GM19035 (cell line): ENCODE data around the gene PLAAT4.
"Not testable (repeated sequence)": the region's sequence is repeated elsewhere in the genome, so short reads cannot be mapped to it uniquely, and the experiment has no call there.

ENCODE experiments used
- ATAC-seq: cut with Tn5 transposase; IDR thresholded peaks from one replicate; pipeline ENCODE4 v1.9.1; 2021; ENCODE audit not compliant: unreplicated experiment

PLAAT4 gene

DNA sequence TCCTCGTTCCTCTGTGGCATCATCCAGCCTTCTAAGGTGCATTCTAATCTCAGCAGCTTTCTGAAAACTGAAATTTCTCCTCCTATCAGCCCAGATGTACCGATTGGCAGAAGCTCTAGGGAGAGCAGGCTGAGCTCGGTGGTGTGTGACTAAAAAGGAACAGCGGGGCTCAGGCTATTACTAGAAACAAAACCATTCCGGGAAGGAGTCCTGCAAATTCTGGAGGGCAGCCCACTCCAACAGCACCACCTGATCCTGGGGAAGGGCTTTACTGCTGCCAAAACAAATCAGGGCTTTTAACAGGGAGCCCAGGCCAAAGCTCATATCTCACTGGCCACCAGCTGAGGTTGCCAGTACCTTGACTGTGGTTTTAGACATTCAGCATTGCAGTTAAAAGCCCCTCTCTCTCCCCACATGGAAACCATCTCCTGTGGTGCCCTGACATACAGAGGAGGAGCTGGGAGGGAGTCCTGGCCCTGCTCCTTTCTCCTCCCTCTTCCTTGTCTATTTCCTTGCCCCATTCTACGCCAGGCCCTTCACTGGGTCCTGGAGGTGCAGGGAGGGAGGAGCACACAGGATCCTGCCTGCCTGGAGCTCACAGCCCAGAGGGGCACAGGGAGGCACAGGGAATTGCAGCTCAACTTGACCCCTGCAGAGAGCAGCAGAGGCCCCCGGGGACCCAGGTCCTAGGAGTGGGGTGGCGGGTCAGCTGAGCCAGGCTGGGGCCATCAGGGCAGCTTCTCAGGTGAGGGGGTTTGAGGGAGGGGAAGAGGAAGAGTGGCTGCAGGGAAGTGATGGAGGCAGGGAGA is 889 bp downstream of the PLAAT4 start:
- ATAC-seq: no peak

DNA sequence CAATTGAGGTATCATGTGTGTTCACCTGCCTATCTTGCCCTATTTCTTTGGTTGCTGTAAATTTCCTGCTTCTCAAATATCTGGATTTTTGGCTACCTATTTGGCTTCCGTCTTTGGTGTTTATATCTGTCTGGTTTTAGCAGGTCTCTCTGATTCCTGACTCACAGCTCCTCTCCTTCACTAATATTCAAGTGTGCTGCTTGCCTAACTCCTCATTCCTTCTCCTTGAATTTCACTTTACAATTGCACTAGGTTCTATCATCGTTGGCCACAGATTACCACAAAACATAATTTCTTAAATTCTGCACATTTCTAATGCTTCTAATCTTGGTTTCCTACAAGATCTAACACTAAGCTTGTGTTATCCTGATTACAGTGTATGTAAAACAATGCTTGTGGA is 5.9 kb downstream of the PLAAT4 start:
- ATAC-seq: not testable (repeated sequence)

DNA sequence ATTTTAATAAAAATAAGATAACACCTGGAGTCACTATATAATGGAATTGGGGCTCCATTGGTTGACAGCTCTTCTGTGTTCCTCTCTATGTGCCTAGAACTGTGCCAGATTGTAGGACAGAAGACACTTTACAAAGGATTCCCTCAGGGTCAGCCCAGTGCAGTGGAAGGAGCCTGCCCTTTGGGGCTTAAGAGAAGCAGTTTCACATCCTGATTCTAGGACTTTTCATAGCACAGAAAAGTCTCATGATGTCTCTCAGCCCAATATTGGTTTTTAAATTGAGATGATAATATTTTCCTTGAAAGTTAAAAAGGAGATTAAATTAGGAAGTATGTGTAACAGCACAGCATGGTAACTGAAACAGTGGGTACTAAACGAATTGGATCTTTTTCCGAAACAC is 7.1 kb downstream of the PLAAT4 start:
- ATAC-seq: no peak

DNA sequence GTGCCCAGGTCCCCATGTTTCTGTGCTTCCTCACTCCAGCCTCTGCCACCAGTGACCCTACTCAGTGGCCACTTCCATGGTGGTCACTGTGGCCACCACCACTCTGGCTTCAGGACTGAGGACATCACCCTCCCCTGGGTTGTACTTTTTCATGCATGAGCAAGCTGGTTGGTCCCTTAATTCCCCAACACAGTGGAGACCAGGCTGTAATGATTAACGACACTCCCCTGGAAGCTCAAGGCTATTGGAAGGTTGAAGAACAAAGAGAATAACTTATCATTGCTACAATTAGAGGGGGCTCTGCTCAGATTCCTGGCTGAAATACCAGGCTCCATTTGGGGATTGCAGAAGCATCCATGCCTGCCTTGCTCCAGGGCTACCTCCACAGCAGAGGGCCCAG is 10.5 kb downstream of the PLAAT4 start:
- no peak for ATAC-seq

DNA sequence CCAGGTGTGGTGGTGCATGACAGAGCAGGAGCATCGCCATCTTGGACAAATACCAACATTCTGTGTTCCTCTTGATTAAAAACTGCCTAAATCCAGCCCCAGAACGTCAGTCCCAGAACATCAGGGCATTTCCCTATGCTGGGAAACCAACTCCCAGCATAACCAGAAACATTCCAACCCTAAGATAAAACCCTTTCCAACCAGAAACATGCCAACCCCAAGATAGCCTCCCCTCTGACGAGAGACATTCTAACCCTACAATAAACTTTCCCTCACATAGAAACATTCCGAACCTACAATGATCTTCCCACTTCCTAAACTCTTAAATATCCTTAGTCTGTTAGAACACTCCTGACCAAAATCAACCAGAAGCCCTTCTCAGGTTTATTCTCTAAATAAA is 11.6 kb downstream of the PLAAT4 start:
- no peak for ATAC-seq

DNA sequence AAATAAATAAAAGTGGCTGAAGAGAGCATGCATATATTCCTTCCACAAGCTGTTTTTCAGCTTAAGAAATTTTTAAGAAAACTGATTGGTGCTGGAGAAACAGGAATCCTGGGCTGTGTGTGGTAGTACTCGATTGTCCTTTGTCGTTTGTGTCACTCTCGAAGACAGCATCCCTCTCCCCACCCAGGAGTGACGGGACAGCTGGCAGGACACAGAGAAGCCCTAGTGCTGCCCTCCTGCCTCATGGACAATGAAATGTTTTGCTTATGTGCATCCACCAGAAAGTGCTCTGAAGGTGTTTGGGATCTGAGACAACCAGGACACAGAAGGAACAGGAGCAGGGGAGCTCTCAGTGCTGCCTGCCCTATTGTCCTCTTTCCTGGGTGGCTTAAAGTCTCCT is 12.8 kb downstream of the PLAAT4 start:
- no peak for ATAC-seq

DNA sequence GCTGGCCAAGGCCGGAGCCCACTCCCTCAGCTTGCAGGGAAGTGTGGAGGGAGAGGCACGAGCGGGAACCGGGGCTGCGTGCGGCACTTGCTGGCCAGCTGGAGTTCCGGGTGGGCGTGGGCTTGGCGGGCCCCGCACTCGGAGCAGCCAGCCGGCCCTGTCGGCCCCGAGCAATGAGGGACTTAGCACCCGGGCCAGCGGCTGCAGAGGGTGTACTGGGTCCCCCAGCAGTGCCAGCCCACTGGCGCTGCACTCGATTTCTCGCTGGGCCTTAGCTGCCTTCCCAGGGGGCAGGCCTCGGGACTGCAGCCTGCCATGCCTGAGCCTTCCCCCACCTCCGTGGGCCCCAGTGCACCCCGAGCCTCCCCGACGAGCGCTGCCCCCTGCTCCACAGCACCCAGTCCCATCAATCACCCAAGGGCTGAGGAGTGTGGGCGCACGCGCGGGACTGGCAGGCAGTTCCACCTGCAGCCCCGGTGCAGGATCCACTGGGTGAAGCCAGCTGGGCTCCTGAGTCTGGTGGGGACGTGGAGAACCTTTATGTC is 13.6 kb downstream of the PLAAT4 start:
- ATAC-seq: not testable (repeated sequence)

DNA sequence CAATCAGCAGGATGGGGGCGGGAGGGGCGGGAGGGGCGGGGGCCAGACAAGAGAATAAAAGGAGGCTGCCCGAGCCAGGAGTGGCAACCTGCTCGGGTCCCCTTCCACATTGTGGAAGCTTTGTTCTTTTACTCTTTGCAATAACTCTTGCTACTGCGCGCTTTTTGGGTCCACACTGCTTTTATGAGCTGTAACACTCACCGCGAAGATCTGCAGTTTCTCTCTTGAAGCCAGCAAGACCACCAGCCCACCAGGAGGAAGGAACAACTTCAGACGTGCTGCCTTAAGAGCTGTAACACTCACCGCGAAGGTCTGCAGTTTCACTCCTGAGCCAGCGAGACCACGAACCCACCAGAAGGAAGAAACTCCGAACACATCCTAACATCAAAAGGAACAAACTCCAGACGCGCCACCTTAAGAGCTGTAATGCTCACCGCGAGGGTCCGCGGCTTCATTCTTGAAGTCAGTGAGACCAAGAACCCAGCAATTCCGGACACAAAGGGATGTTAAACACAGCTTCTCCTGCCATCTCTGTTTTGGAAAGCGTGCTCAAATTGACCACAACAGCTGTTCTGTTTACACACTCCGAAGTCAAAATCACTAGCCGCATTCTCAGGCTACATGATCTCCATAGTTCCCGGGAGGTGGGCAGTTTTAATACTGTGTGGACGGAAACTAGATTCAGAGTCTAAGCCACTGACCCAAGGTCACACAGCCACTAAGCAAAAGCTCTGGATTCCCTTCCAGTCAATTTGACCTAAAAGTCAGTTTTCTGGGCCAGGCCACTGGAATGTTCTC is 14.7 kb downstream of the PLAAT4 start:
- no peak for ATAC-seq

DNA sequence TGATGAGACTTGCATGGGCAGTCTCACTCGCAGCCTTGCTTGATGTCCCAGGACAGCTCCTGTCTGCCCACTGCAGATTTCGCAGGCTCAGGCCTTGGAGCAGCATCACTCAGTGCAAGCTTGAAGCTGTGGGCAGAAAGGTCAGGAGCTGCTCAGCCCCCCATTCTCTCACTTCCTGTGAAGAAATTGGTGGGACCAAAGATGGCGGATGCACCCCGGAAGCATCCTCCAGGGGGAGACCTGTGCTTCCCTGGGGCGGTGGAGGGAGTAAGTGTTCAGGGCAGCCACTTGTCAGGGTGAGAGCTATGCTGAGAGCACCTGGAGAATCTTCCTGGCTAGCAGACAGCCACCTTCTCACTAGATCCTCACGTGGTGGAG is 15.3 kb downstream of the PLAAT4 start:
- no peak for ATAC-seq

DNA sequence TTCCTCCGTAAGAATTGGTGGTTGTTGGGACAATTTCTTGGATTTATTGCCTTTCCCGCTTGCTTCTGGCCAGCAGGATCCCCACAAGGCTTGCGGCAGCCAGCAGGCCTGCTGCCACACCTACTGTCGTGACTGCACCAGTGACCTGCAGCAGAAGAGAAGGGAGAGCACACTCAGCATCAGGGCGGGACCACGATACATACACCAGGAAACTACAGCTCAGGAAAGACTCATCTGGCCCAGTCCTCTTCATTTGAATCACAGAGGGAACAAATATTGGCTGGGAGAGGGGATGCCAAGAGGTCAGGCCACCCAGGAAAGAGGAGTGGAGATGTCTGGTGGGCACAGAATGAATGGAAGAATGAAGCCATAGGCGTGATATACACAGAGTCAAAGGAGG is 16.3 kb downstream of the PLAAT4 start:
- no peak for ATAC-seq

DNA sequence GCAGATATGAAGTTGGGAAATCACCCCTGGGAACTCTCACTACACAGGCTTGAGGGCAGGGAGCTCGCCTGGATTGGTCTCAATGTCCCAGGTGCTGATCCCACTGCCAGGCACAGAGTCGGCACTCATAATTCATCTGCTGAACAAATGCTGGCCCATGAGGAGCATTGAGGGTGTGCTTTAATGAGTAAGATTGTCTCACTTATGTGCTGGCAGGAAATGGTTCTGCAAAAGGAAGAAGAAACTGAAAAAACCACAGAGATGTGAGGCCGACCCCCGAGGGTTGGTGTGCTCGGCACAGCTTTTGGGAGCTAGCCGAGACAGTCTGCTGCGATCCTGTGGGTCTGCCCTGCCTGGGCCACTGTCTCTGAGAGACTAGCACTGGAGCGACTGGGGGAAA is 17.2 kb downstream of the PLAAT4 start:
- peak; percentile 67 for ATAC-seq

DNA sequence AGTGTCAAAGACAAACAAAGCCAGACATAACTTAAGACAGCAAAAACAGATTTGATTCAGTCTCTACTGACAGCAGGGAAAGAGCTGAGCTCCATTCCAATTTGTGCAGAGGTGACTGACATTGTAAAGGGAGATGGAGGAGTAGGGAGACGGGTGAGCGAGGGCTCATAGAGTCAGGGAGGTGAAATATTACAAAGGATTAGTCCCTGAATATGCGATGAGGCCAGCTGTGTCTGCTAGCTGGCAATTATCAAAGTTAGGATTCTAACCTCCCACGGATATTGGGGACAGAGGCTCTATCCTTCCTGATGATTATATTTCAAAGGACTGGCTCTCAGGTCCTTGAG is 18.2 kb downstream of the PLAAT4 start:
- no peak for ATAC-seq

DNA sequence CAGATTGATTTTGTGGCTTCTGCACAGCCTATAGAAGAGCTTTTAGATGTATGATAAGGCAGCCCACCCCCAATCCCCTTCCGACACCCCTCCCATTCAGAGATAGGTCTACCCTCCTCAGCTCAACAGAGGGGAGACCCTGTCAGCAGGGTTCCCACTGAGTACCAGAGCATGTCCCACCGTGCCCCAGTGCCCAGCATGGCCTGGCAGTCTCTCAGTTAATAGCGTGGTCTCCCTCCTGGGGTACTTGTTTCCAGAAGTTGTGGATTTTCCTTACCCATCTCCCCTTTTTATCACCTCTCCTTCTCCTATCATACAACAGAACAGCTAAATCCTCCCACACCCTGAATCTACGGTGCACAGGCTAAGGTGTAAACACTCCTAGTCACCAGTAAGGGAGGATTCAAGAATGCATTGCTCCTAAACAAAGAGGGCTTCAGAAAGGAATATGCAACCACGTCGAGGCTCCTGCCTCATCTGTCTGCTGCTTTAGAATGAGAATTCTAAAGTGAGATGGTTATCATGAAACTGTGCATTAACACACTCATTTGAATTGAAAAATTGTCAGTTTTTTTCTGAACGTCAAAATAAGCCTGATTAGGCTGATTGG is 19.9 kb downstream of the PLAAT4 start:
- ATAC-seq: no peak

DNA sequence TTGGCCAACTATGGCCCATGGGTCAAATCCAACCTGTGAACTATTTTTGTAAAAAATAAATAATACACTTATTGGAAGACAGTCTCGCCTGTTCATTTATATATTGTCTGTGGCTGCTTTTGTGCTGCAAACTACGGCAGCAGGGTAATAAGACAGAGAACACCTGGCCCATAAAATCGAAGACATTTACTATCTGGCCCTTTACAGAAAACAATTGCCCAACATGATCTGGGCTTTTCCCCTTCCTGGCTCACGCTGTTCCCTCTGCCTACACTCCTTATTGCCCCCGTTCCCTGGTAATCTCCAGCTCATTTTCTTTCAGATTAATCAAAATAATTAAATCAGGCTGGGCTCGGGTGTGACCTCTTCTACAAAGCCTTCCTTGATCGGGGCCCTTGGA is 21.0 kb downstream of the PLAAT4 start:
- no peak for ATAC-seq

DNA sequence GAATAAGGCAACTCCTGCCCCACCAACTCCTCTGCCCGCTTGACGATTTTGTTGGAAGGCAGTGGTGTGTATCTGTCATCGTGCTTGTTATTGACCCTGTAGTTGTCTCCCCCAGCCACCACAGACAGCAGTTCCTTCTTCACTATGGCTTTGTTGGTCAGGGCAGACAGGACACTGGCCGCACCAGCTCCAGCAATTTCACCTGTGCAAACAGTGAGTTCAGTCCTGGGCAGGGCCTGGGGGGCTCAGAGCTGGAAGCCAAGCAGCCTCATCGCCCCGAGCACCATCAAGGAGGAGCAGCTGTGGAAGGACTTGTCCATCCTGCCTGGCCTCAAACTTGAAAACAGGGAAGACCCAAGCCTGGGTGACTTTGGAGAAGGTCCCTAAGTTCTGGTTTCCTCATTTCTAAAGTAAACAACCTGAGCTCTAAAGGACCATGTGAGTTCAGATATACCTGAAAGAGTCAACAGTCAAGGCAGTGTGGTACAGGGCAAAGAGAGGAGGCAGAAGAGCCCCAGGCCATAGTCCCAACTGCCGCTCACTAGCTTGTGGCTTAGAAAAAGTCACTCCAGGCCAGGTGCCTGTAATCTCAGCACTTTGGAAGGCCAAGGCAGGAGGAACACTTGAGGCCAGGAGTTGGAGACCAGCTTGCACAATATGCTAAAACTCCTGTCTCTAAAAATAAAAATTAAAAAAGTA is 22.0 kb downstream of the PLAAT4 start:
- ATAC-seq: no peak

DNA sequence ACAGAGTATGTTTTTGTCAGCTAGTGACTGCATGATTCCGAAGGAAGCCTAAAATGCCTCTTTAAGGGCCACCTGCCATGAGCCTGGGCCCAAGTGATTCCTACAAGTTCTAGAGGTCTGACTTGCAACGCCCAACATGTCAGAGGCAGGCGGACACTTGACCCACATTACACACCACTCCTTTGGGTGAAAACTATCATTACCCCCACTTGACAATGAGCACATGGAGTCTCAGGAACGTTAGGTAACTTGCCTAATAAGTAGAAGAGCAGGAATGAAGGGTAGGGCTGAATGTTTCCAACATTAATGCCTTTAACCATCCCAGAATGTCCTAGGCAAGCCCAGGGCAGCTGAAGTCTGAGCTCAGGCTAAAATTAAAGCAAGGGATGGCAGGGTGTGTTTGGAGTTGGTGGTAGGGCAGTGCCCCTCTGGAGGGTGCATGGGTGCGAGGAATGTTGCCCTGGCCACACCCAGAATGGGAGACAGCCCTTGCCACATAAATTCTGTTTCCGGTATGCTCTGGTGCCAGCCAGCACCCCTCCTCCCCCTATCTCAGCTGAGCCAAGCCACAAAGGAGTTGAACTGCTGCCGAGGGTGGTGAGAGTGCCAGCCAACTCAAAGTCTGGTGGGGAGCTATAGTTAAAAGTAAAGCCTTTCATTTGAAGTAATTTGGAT is 24.0 kb downstream of the PLAAT4 start:
- no peak for ATAC-seq

DNA sequence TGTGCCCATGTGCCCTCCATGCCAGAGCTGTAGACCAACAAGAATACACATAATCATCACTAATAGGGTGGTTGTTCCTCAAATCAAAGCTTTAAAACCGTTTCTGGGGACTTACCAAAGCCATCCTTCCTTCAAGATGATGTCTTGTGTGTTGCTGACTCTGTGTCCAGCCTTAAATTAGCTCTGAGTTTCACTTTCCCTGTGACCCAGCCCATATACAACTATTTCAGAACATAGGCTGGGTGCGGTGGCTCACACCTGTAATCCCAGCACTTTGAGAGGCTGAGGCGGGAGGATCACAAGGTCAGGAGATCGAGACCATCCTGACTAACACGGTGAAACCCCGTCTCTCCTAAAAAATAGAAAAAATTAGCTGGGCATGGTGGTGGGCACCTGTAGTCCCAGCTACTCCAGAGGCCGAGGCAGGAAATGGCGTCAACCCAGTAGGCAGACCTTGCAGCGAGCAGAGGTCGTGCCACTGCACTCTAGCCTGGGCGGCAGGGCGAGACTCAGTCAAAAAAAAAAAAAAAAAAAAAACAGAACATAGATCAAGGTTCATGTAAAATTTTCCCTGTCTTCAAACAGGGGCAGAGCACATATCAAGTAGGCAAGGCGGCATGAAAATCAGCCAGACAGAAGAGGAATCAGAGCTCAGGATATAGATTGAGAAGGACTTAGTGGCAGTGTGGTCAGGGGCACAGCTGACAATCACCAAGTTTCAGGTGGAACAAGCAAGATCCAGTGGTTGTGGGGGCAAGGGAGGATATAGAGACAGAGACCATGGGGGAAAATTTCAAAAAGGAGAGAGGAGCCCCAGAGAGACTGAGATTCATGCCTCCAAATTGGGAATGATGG is 26.8 kb downstream of the PLAAT4 start, which contains the start of gene PLAAT2:
Gene PLAAT2, minus strand, starts transcription at position 179 of the 855 bp plus-strand sequence. Its CDS starts 55 bp downstream, at position 124.
- ATAC-seq: no peak

DNA sequence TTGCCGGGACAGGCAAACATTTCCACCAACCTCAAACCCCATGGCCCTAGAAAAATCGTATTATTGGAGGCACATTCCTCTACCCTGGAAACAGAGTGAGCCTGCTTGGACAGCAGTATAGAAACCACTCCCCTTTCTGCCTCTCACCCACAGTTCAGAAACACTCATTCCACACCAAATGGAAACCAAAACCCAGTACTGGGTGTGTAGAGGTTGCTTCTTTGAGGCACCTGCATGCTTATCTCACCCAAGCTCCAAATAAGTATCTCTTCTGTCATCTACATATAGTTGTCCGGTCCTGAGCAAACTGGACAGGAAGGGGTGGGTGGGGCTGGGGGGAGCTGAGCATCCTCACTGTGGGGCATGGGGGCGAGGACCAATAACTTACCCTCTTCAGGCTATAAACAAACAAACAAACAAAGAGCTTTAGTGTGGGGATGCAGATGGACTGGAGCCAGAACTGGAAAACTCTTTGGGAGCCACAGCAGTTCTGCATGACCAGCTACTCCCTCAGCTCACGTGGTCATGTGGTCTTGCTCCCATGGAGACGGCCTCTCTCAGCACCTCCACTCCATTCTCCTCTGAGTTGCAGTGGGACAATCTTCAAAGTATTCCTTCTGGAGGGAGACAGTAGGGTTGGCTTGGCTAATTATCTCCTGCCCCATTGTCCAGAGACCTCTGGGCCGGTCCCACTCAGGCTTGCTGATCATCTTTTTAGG is 27.6 kb downstream of the PLAAT4 start:
- ATAC-seq: peak; percentile 65

DNA sequence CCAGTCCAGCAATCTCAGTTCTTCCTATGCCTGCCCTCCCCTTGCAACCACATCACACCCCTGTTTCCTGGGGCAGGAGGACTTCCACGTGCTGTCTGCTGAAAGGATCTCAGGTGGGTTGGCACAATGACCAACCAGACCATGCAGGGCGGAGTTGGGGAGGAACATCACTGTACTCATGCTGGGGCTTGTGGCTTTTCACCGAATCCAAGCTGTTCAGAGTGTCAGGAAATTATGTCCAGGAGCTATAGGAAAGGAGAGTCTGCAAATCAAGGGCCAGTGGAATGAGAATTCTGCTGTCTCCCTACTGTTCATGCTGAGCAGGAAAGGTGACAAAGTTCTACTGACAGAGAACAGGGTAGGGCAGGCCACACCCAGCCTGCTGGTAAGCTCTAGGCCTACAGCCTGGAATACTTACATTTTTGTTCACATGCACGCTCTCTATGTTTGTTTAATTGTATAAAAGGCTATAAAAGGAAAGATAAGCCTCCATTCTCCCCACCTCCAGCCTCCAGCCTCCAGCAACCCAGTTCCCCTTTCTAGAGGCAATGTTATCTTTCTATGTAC is 28.3 kb downstream of the PLAAT4 start:
- ATAC-seq: no peak
